Measurements from ENCODE around the gene FBXL22. TPM values are rescaled to one million over a fixed set of nuclear protein-coding genes. Genes with fewer than 3 reads are reported as not detected.

FBXL22 gene
- total and polyA plus RNA-seq, 2 donors (not counting 1 experiment from before 2014, with no cell fraction given): 0.50 to 0.87 TPM

DNA sequence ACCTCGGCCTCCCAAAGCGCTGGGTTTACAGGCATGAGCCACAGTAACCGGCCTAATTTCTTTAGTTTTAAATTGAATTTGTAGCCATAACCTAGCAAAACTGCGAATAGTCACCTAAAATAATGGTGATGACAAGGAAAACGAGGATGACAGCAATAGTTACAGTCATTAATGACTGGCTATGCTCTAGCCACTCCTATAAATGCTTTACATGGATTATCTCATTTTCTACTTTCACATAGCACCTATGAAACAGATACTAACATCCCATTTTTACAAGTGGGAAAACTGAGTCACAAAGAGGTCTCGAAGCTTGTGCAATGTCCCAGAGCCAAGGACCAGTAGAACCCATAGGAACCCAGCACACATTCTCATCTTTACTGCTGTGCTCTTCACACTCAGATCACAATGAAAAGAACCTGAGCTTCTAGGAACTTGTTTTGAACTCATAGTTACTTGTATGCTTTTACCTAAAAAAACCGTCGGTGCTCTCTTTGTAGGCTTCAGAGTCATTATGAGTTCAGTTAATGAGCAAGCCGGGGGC is 39.4 kb downstream of the FBXL22 start:
- Histone ChIP-seq H3K9me3 (ENCODE audit: control insufficient read depth, insufficient read depth, low read depth, low read length) (no peaks in the 10 kb centered on the region), H3K27ac (ENCODE audit: insufficient read depth, low read length) (no peak overlapping the region), H3K4me2 (ENCODE audit: extremely low read depth, insufficient read depth, low read length) (no peak overlapping the region), H4K20me1 (ENCODE audit: control insufficient read depth, extremely low read depth, insufficient read depth, low read length) (no peaks in the 10 kb centered on the region), H3K79me2 (ENCODE audit: control insufficient read depth, insufficient read depth, low read length) (no peaks in the 10 kb centered on the region), H3K4me1 (ENCODE audit: control insufficient read depth, extremely low read depth, insufficient read depth, low read length) (no peaks in the 10 kb centered on the region), H3K9ac (ENCODE audit: insufficient read depth, low read length) (no peak overlapping the region), H3K36me3 (ENCODE audit: control insufficient read depth, insufficient read depth, low read length) (peaks cover 4% of the 10 kb centered on the region), H2AFZ (ENCODE audit: low read length) (no peak overlapping the region), H3K27me3 (ENCODE audit: control insufficient read depth, insufficient read depth, low read length) (no peaks in the 10 kb centered on the region), H3K4me3 (replicated peaks in 1 of 4; ENCODE audit: control extremely low read depth in 1 of 4, insufficient read depth in 1 of 4, low read depth in 3 of 4, low read length in 4 of 4) (no peak overlapping the region)
- no peak for DNase-seq (ENCODE audit: low read depth in 2 of 2)
- TF ChIP-seq EZH2 (IDR thresholded peaks at IDR 0.05; ENCODE audit: low read length, missing control alignments): no peak
- TF ChIP-seq CTCF (conservative IDR thresholded peaks at IDR 0.05 in 1 of 2, IDR thresholded peaks at IDR 0.05 in 1 of 2; ENCODE audit: low read depth in 1 of 2, low read length in 2 of 2): no peak

DNA sequence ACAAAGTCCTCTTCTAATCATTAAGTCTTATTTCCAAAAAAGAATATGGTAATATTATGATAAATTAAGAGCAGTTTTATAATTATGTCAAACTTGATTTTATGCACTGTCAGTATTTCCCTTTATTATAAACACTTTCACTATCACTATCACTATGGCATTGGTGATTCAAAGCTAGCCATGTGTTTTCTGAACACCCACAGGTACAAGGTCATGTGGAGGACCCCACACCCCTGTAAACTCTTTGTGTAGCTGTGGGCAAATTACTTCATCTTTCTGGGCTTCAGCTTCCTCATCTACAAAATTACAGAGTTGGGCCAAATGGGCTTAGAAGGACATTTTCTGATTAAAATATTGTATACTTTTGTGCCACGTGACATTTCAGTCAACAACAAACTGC is 41.7 kb downstream of the FBXL22 start:
- H3K9me3 ChIP-seq (ENCODE audit: control insufficient read depth, insufficient read depth, low read depth, low read length): no peaks in the 10 kb centered on the region
- H3K27me3 ChIP-seq (ENCODE audit: control insufficient read depth, insufficient read depth, low read length): no peaks in the 10 kb centered on the region
- no peak for TF ChIP-seq EZH2 (IDR thresholded peaks at IDR 0.05; ENCODE audit: low read length, missing control alignments)
- H3K4me2 ChIP-seq (ENCODE audit: extremely low read depth, insufficient read depth, low read length): no peak overlapping the region
- no peak overlapping the region for H2AFZ ChIP-seq (ENCODE audit: low read length)
- no peak overlapping the region for H3K27ac ChIP-seq (ENCODE audit: insufficient read depth, low read length)
- H3K4me1 ChIP-seq (ENCODE audit: control insufficient read depth, extremely low read depth, insufficient read depth, low read length): no peaks in the 10 kb centered on the region
- H3K36me3 ChIP-seq (ENCODE audit: control insufficient read depth, insufficient read depth, low read length): peaks cover 2% of the 10 kb centered on the region
- no peak overlapping the region for H3K4me3 ChIP-seq (replicated peaks in 1 of 4; ENCODE audit: control extremely low read depth in 1 of 4, insufficient read depth in 1 of 4, low read depth in 3 of 4, low read length in 4 of 4)
- no peaks in the 10 kb centered on the region for H3K79me2 ChIP-seq (ENCODE audit: control insufficient read depth, insufficient read depth, low read length)
- H3K9ac ChIP-seq (ENCODE audit: insufficient read depth, low read length): no peak overlapping the region
- no peak for DNase-seq (ENCODE audit: low read depth in 2 of 2)
- H4K20me1 ChIP-seq (ENCODE audit: control insufficient read depth, extremely low read depth, insufficient read depth, low read length): no peaks in the 10 kb centered on the region

DNA sequence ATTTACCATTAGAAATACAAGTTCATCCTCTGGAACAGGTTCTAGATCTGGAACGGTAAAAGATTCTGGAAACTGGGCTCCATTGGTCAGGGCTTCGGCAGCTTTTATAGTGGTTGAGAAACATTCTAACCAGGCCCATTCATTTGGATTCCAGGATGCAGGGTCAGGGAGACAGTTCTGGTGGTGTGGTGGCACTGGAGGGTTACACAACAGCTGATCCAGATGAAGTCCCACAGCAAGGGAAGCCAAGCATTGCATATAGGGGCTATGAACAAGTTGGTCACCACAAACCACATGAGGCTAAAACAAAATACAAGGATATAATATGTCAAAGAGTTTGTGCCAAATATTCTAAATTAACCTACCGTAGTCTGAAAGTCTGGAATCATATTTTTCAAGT is 43.0 kb downstream of the FBXL22 start:
- H3K4me3 ChIP-seq (replicated peaks in 1 of 4; ENCODE audit: control extremely low read depth in 1 of 4, insufficient read depth in 1 of 4, low read depth in 3 of 4, low read length in 4 of 4): no peak overlapping the region
- H3K36me3 ChIP-seq (ENCODE audit: control insufficient read depth, insufficient read depth, low read length): peaks cover 2% of the 10 kb centered on the region
- no peak overlapping the region for H3K27ac ChIP-seq (ENCODE audit: insufficient read depth, low read length)
- H3K4me1 ChIP-seq (ENCODE audit: control insufficient read depth, extremely low read depth, insufficient read depth, low read length): no peaks in the 10 kb centered on the region
- no peak for DNase-seq (ENCODE audit: low read depth in 2 of 2)
- no peak overlapping the region for H2AFZ ChIP-seq (ENCODE audit: low read length)
- H4K20me1 ChIP-seq (ENCODE audit: control insufficient read depth, extremely low read depth, insufficient read depth, low read length): no peaks in the 10 kb centered on the region
- H3K9ac ChIP-seq (ENCODE audit: insufficient read depth, low read length): no peak overlapping the region
- no peaks in the 10 kb centered on the region for H3K79me2 ChIP-seq (ENCODE audit: control insufficient read depth, insufficient read depth, low read length)
- H3K4me2 ChIP-seq (ENCODE audit: extremely low read depth, insufficient read depth, low read length): no peak overlapping the region
- H3K9me3 ChIP-seq (ENCODE audit: control insufficient read depth, insufficient read depth, low read depth, low read length): no peaks in the 10 kb centered on the region
- no peaks in the 10 kb centered on the region for H3K27me3 ChIP-seq (ENCODE audit: control insufficient read depth, insufficient read depth, low read length)
- no peak for TF ChIP-seq EZH2 (IDR thresholded peaks at IDR 0.05; ENCODE audit: low read length, missing control alignments)
- no peak for TF ChIP-seq CTCF (conservative IDR thresholded peaks at IDR 0.05 in 1 of 2, IDR thresholded peaks at IDR 0.05 in 1 of 2; ENCODE audit: low read depth in 1 of 2, low read length in 2 of 2)

Other genes starting within 250 kb of the FBXL22 start
- gene CA12, start 215.5 kb upstream of the FBXL22 start, total RNA-seq: 41.9 and 48.4 TPM in 2 replicates
- gene CA12, start 215.5 kb upstream of the FBXL22 start, polyA plus RNA-seq: 30.6 and 42.3 TPM in 2 replicates
- 48.5 and 55.5 TPM in 2 replicates for gene USP3, start 92.8 kb upstream of the FBXL22 start, total RNA-seq
- gene USP3, start 92.8 kb upstream of the FBXL22 start, polyA plus RNA-seq: 19.9 and 21.3 TPM in 2 replicates
- 90.1 and 106 TPM in 2 replicates for gene HERC1, start 236.6 kb downstream of the FBXL22 start, total RNA-seq
- 16.5 and 17.4 TPM in 2 replicates for gene HERC1, start 236.6 kb downstream of the FBXL22 start, polyA plus RNA-seq